A673 (cell line): Measurements from ENCODE around the gene GMIP. TPM values are rescaled to one million over a fixed set of nuclear protein-coding genes. Genes with fewer than 3 reads are reported as not detected.

Source experiments
- BruUV-seq: library from RNA; stranded (reverse); fragments of 400-500 nt; replicated peaks from 2 replicates; lab custom pipeline; 2021; lab: Mats Ljungman, UMichigan
- CTCF ChIA-PET: fragments of 300-600 bp; sonication (Branson Sonifier 250); formaldehyde crosslinking; loops from one replicate; lab custom pipeline; 2022; ENCODE audit warnings: antibody characterized with exemption; lab: Charles Lee
- POLR2A ChIA-PET: fragments of 300-600 bp; sonication (Branson Sonifier 250); formaldehyde crosslinking; loops from one replicate; lab custom pipeline; 2022; ENCODE audit warnings: antibody characterized with exemption; ENCODE audit not compliant: low non-redundant PET; lab: Charles Lee
- DNase-seq: peaks from one replicate; pipeline ENCODE4 v3.0.0-alpha.2; 2015; ENCODE audit warnings: low spot score
- H3K27ac ChIP-seq: fragments of 200-600 bp; sonication (generic); 2 replicates; pipeline ENCODE4 v1.5.1; 2016; ENCODE audit warnings: mixed run types, low read depth, mild to moderate bottlenecking, mixed read lengths, antibody characterized with exemption, low read length; ENCODE audit not compliant: poor library complexity, severe bottlenecking
- H3K27me3 ChIP-seq: fragments of 200-600 bp; sonication (generic); replicated peaks from 2 replicates; pipeline ENCODE4 v1.6.1; 2017; ENCODE audit warnings: mixed run types, low read depth, mild to moderate bottlenecking, mixed read lengths, antibody characterized with exemption, low read length; ENCODE audit not compliant: insufficient read depth, poor library complexity
- H3K36me3 ChIP-seq: fragments of 200-600 bp; sonication (generic); 2 replicates; pipeline ENCODE4 v1.6.1; 2016; ENCODE audit warnings: mixed run types, mild to moderate bottlenecking, mixed read lengths, antibody characterized with exemption, low read length; ENCODE audit not compliant: insufficient read depth, poor library complexity, severe bottlenecking
- H3K4me1 ChIP-seq: fragments of 200-600 bp; sonication (generic); 2 replicates; pipeline ENCODE4 v1.6.1; 2017; ENCODE audit warnings: mixed run types, mild to moderate bottlenecking, mixed read lengths, antibody characterized with exemption, low read length; ENCODE audit not compliant: insufficient read depth, poor library complexity, severe bottlenecking
- H3K4me3 ChIP-seq: fragments of 200-600 bp; sonication (generic); 2 replicates; pipeline ENCODE4 v1.5.1; 2016; ENCODE audit warnings: low read depth, mixed run types, mild to moderate bottlenecking, mixed read lengths, low read length; ENCODE audit not compliant: poor library complexity, severe bottlenecking
- H3K9me3 ChIP-seq: fragments of 200-600 bp; sonication (generic); 2 replicates; pipeline ENCODE4 v1.6.1; 2016; ENCODE audit warnings: mixed run types, low read depth, mild to moderate bottlenecking, mixed read lengths, antibody characterized with exemption, low read length; ENCODE audit not compliant: poor library complexity, severe bottlenecking
- CTCF ChIP-seq: fragments of 300-800, 200-600 bp; sonication (generic); conservative IDR thresholded peaks from 2 replicates; pipeline ENCODE4 v1.5.1; 2017; ENCODE audit warnings: low read depth, mild to moderate bottlenecking, antibody characterized with exemption, low read length, moderate library complexity, mixed read lengths
- EZH2 ChIP-seq: fragments of 200-600 bp; sonication (generic); IDR thresholded peaks from 2 replicates; pipeline ENCODE4 v1.6.1; 2017; ENCODE audit warnings: borderline replicate concordance, low read depth, mild to moderate bottlenecking, mixed read lengths, antibody characterized with exemption, low read length; ENCODE audit not compliant: poor library complexity, severe bottlenecking
- intact Hi-C: fragments of 100-400 bp; cut with micrococcal nuclease; formaldehyde crosslinking; loops from one replicate; pipeline ENCODE4 v1.10.0; 2022; ENCODE audit not compliant: unreplicated experiment
- total RNA-seq: library from RNA; stranded (reverse); gene quantifications from 2 replicates; pipeline ENCODE4 v1.2.3, GENCODE V29; 2021

GMIP gene
- total RNA-seq, 1 experiment from 2014 or later: 9.0 TPM

DNA sequence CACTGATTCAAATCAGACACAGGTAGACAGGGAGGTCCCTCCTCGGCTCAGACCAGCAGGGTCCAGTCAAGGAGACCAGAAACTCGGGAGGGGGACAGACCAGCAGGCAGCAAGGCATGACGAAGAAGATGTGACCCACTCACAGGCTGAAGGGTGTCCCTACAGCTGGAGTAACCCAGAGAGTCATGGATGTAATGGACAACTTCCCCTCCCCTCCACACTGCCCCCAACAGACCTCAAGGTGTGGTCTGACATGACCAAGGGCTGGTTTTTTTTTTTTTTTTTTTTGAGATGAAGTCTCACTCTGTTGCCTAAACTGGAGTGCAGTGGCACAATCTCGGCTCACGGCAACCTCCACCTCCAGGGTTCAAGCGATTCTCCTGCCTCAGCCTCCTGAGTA lies 59.1 kb downstream of the GMIP start:
- DNase-seq: no peak
- no peaks in the 10 kb centered on the region for H3K36me3 ChIP-seq
- ChIA-PET POLR2A (no interaction called here), CTCF (no interaction called here)
- intact Hi-C loops: no loop called here
- no peaks in the 10 kb centered on the region for H3K9me3 ChIP-seq
- H3K4me1 ChIP-seq: no peaks in the 10 kb centered on the region
- H3K4me3 ChIP-seq: no peak overlapping the region
- H3K27me3 ChIP-seq: no peaks in the 10 kb centered on the region
- TF ChIP-seq EZH2: no peak
- TF ChIP-seq CTCF: no peak
- no peak overlapping the region for H3K27ac ChIP-seq
- BruUV-seq: no TSS peak

- H3K4me1 ChIP-seq: no peaks in the 10 kb centered on the region
- intact Hi-C loops: no loop called here
- no TSS peak for BruUV-seq
- ChIA-PET CTCF (interaction anchor here (1.1 kb wide), 1 partner anchor 28 kb away, joined by 3 read pairs; no protein-coding TSS in a partner anchor), POLR2A (no interaction called here)
- H3K36me3 ChIP-seq: no peaks in the 10 kb centered on the region
- H3K4me3 ChIP-seq: no peak overlapping the region
- TF ChIP-seq EZH2 (no peak), CTCF (no peak)
- no peaks in the 10 kb centered on the region for H3K9me3 ChIP-seq
- no peak for DNase-seq
- no peaks in the 10 kb centered on the region for H3K27me3 ChIP-seq
- no peak overlapping the region for H3K27ac ChIP-seq
Observed at GRCh38 chr19:19582471-19582870, 61.0 kb downstream of the GMIP start.

- Histone ChIP-seq H3K4me3 (no peak overlapping the region), H3K27me3 (no peaks in the 10 kb centered on the region), H3K36me3 (no peaks in the 10 kb centered on the region), H3K4me1 (no peaks in the 10 kb centered on the region), H3K9me3 (no peaks in the 10 kb centered on the region), H3K27ac (no peak overlapping the region)
- BruUV-seq: no TSS peak
- DNase-seq: no peak
- ChIA-PET CTCF (no interaction called here), POLR2A (no interaction called here)
- intact Hi-C loops: no loop called here
- TF ChIP-seq EZH2 (no peak), CTCF (no peak)
Observed at GRCh38 chr19:19581391-19581790, 62.1 kb downstream of the GMIP start.
